Right ventricle myocardium superior (tissue), 1 donor: ENCODE results near the gene AMELX. TPM values are rescaled to one million over a fixed set of nuclear protein-coding genes. Genes with fewer than 3 reads are reported as not detected.

Experiments
- ATAC-seq: fragments of 200-7000 bp; cut with Tn5 transposase; one replicate; pipeline ENCODE4 v1.9.1; 2020; ENCODE audit warnings: mild to moderate bottlenecking; ENCODE audit not compliant: poor library complexity
- DNase-seq: peaks from one replicate; pipeline ENCODE4 v3.0.0-alpha.2; 2020
- intact Hi-C: fragments of 100-400 bp; cut with DNase I; formaldehyde crosslinking; loops from one replicate; pipeline ENCODE4 v1.11.2; 2022
- total RNA-seq: library from RNA; stranded (reverse); fragmentation: NEBNext Ultra II Directional; extraction: Animal tissue kit (Norgen Biotek cat#: 25700); gene quantifications from one replicate; pipeline ENCODE4 v1.2.1, GENCODE V29; 2021
- donor health status: DM: no; HTN: yes; CAD: no; lungs with severe emphysema.

AMELX gene
- total RNA-seq, 1 donor from 2014 or later = not detected

- intact Hi-C loops = no loop called here
- ATAC-seq (no peak), DNase-seq (no peak)
These were observed 5.4 kb downstream of the AMELX start for GRCh38 chrX:11298600-11298999.

- no peak for DNase-seq
- intact Hi-C loops = no loop called here
- no peak for ATAC-seq
These were observed 11.6 kb downstream of the AMELX start for GRCh38 chrX:11304829-11305228.

GRCh38 chrX:11305641-11306040, 12.4 kb downstream of the AMELX start:
- intact Hi-C loops = no loop called here

GRCh38 chrX:11309220-11309619, 16.0 kb downstream of the AMELX start:
- ATAC-seq = no peak
- DNase-seq = no peak
- intact Hi-C loops = no loop called here

More at GRCh38 chrX:11305641-11306040, 12.4 kb downstream of the AMELX start:
- no peak for ATAC-seq
- DNase-seq = no peak

GRCh38 chrX:11311706-11312105, 18.5 kb downstream of the AMELX start:
- intact Hi-C loops = no loop called here
- no peak for DNase-seq
- no peak for ATAC-seq

GRCh38 chrX:11319806-11320520, 26.8 kb downstream of the AMELX start:
- intact Hi-C loops = no loop called here

GRCh38 chrX:11321986-11322385, 28.8 kb downstream of the AMELX start:
- ATAC-seq (peak; percentile 51), DNase-seq (no peak)
- intact Hi-C loops = no loop called here

More at GRCh38 chrX:11319806-11320520, 26.8 kb downstream of the AMELX start:
- no peak for DNase-seq
- ATAC-seq = no peak

GRCh38 chrX:11328134-11328533, 34.9 kb downstream of the AMELX start:
- no peak for ATAC-seq
- DNase-seq = no peak
- intact Hi-C loops = no loop called here

GRCh38 chrX:11329021-11329420, 35.8 kb downstream of the AMELX start:
- ATAC-seq (no peak), DNase-seq (no peak)
- intact Hi-C loops = no loop called here

- intact Hi-C loops = no loop called here
- no peak for ATAC-seq
- no peak for DNase-seq
These were observed 38.6 kb downstream of the AMELX start for GRCh38 chrX:11331788-11332187.

GRCh38 chrX:11334165-11334564, 41.0 kb downstream of the AMELX start:
- no peak for ATAC-seq
- intact Hi-C loops = no loop called here
- DNase-seq = no peak

- ATAC-seq = no peak
- no peak for DNase-seq
- intact Hi-C loops = no loop called here
These were observed 43.0 kb downstream of the AMELX start for GRCh38 chrX:11336201-11336600.

- DNase-seq (no peak), ATAC-seq (no peak)
- intact Hi-C loops = no loop called here
These were observed 44.2 kb downstream of the AMELX start for GRCh38 chrX:11337292-11338009.

- ATAC-seq = peak; percentile 96
- intact Hi-C loops = no loop called here
- DNase-seq = peak; percentile 65
These were observed 48.3 kb downstream of the AMELX start for GRCh38 chrX:11341274-11342201.

GRCh38 chrX:11342673-11343072, 49.5 kb downstream of the AMELX start:
- ATAC-seq (no peak), DNase-seq (no peak)
- intact Hi-C loops = no loop called here

GRCh38 chrX:11346121-11346682, 53.0 kb downstream of the AMELX start:
- DNase-seq (no peak), ATAC-seq (no peak)
- intact Hi-C loops = no loop called here

- no peak for ATAC-seq
- intact Hi-C loops = no loop called here
- no peak for DNase-seq
These were observed 54.1 kb downstream of the AMELX start for GRCh38 chrX:11347300-11347699.

GRCh38 chrX:11349020-11349419, 55.8 kb downstream of the AMELX start:
- intact Hi-C loops = no loop called here
- ATAC-seq = no peak

More at GRCh38 chrX:11349020-11349419, 55.8 kb downstream of the AMELX start:
- no peak for DNase-seq
